Caco-2 (cell line): ENCODE measurements around the gene RNF13. TPM values are rescaled to one million over a fixed set of nuclear protein-coding genes. Genes with fewer than 3 reads are reported as not detected.
A peak's percentile ranks its signal among the peaks of the same experiment; 100 is the strongest.

Experiments used
- BruUV-seq: library from RNA; stranded (reverse); fragments of 400-500 nt; replicated peaks from 2 replicates; lab custom pipeline; 2021; lab: Mats Ljungman, UMichigan
- CTCF ChIA-PET: fragments of 300-600 bp; sonication (Branson Sonifier 250); formaldehyde crosslinking; loops from one replicate; lab custom pipeline; 2022; ENCODE audit warnings: antibody characterized with exemption; lab: Charles Lee
- POLR2A ChIA-PET: fragments of 300-600 bp; sonication (Branson Sonifier 250); formaldehyde crosslinking; loops from one replicate; lab custom pipeline; 2022; ENCODE audit warnings: antibody characterized with exemption; lab: Charles Lee
- DNase-seq, 2 experiments: peaks; one replicate each; pipeline versions ENCODE4 v3.0.0 to v3.0.0-alpha.2; 2020 to 2022
- H3K27me3 ChIP-seq: replicated peaks from 2 replicates; pipeline ENCODE4 v1.6.0; 2011; ENCODE audit warnings: low read length; ENCODE audit not compliant: control insufficient read depth, insufficient read depth
- H3K36me3 ChIP-seq: 2 replicates; pipeline ENCODE4 v1.5.1; 2011; ENCODE audit warnings: low read length; ENCODE audit not compliant: control insufficient read depth, insufficient read depth
- H3K4me1 ChIP-seq: fragments of 250-450 bp; sonication (Bioruptor Pico); 2 replicates; pipeline ENCODE4 v1.5.1; 2020; ENCODE audit warnings: mild to moderate bottlenecking
- H3K4me3 ChIP-seq: 2 replicates; pipeline ENCODE4 v1.5.1; 2011; ENCODE audit warnings: low read depth, mild to moderate bottlenecking, control low read depth, low read length
- H3K9me3 ChIP-seq: fragments of 250-450 bp; sonication (Bioruptor Pico); 2 replicates; pipeline ENCODE4 v1.5.1; 2020; ENCODE audit warnings: mild to moderate bottlenecking, moderate library complexity
- H3K27ac Mint-ChIP-seq: one replicate; pipeline ENCODE4 v1.8.0; 2022; ENCODE audit warnings: mixed read lengths; ENCODE audit not compliant: unreplicated experiment
- H3K27me3 Mint-ChIP-seq: one replicate; pipeline ENCODE4 v1.8.0; 2022; ENCODE audit warnings: mixed read lengths; ENCODE audit not compliant: insufficient read depth, unreplicated experiment
- H3K36me3 Mint-ChIP-seq: one replicate; pipeline ENCODE4 v1.8.0; 2022; ENCODE audit warnings: mild to moderate bottlenecking, mixed read lengths; ENCODE audit not compliant: insufficient read depth, unreplicated experiment
- H3K4me1 Mint-ChIP-seq: one replicate; pipeline ENCODE4 v1.8.0; 2022; ENCODE audit warnings: low read depth, mixed read lengths; ENCODE audit not compliant: unreplicated experiment
- H3K4me3 Mint-ChIP-seq: one replicate; pipeline ENCODE4 v1.8.0; 2022; ENCODE audit warnings: mild to moderate bottlenecking, moderate library complexity, mixed read lengths; ENCODE audit not compliant: unreplicated experiment
- H3K9me3 Mint-ChIP-seq: one replicate; pipeline ENCODE4 v1.8.0; 2022; ENCODE audit warnings: mixed read lengths; ENCODE audit not compliant: unreplicated experiment
- intact Hi-C: fragments of 100-400 bp; cut with micrococcal nuclease; formaldehyde crosslinking; loops from one replicate; pipeline ENCODE4 v1.10.0; 2022; ENCODE audit not compliant: unreplicated experiment
- total RNA-seq: library from RNA; stranded (reverse); gene quantifications from 2 replicates; pipeline ENCODE4 v1.2.3, GENCODE V29; 2022
- TF ChIP-seq, protein P1 (sequence below), 2 experiments: fragments of 200-600 bp in 1 of 2; IDR thresholded peaks; 1 replicate in 1 of 2; 2 replicates in 1 of 2; pipeline versions ENCODE4 v1.5.1 to v1.8.0; 2011 to 2022; ENCODE audit warnings: antibody characterized with exemption in 1 of 2, control low read depth in 1 of 2, inconsistent platforms in 1 of 2, low read depth in 1 of 2, low read length in 1 of 2, mild to moderate bottlenecking in 1 of 2, moderate library complexity in 1 of 2; ENCODE audit not compliant: insufficient read depth in 1 of 2, severe bottlenecking in 1 of 2, unreplicated experiment in 1 of 2

RNF13 gene
- total RNA-seq, 1 experiment from 2014 or later, result 44.2 TPM

GRCh38 chr3:149947231-149947630 lies 134.2 kb downstream of the RNF13 start:
- no peaks in the 10 kb centered on the region for H3K36me3 ChIP-seq
- TF ChIP-seq, protein P1, sequence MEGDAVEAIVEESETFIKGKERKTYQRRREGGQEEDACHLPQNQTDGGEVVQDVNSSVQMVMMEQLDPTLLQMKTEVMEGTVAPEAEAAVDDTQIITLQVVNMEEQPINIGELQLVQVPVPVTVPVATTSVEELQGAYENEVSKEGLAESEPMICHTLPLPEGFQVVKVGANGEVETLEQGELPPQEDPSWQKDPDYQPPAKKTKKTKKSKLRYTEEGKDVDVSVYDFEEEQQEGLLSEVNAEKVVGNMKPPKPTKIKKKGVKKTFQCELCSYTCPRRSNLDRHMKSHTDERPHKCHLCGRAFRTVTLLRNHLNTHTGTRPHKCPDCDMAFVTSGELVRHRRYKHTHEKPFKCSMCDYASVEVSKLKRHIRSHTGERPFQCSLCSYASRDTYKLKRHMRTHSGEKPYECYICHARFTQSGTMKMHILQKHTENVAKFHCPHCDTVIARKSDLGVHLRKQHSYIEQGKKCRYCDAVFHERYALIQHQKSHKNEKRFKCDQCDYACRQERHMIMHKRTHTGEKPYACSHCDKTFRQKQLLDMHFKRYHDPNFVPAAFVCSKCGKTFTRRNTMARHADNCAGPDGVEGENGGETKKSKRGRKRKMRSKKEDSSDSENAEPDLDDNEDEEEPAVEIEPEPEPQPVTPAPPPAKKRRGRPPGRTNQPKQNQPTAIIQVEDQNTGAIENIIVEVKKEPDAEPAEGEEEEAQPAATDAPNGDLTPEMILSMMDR (IDR thresholded peaks at IDR 0.05; ENCODE audit: insufficient read depth in 1 of 2, low read depth in 1 of 2, low read length in 1 of 2, severe bottlenecking in 1 of 2, unreplicated experiment in 1 of 2), result no peak
- H3K27me3 ChIP-seq, result no peaks in the 10 kb centered on the region
- intact Hi-C loops, result no loop called here
- POLR2A ChIA-PET, result no interaction called here
- no peak for DNase-seq
- H3K4me1 ChIP-seq, result peaks cover 8% of the 10 kb centered on the region; the same call in 1 of the 2 replicates
- Mint-ChIP-seq H3K27ac (peak overlapping the region; percentile 10), H3K36me3 (peaks cover 32% of the 10 kb centered on the region), H3K4me1 (peaks cover 12% of the 10 kb centered on the region), H3K27me3 (no peaks in the 10 kb centered on the region), H3K9me3 (peaks cover 21% of the 10 kb centered on the region), H3K4me3 (no peak overlapping the region)
- CTCF ChIA-PET, result no interaction called here
- H3K9me3 ChIP-seq, result peaks cover 7% of the 10 kb centered on the region; the same call in 1 of the 2 replicates
- BruUV-seq, result no TSS peak
- no peak overlapping the region for H3K4me3 ChIP-seq

GRCh38 chr3:149949181-149949580 lies 136.2 kb downstream of the RNF13 start:
- peaks cover 32% of the 10 kb centered on the region for H3K36me3 Mint-ChIP-seq

GRCh38 chr3:149954812-149955211 lies 141.8 kb downstream of the RNF13 start:
- no peaks in the 10 kb centered on the region for H3K27me3 ChIP-seq
- Mint-ChIP-seq H3K4me3 (no peak overlapping the region), H3K36me3 (peaks cover 14% of the 10 kb centered on the region), H3K4me1 (peaks cover 5% of the 10 kb centered on the region), H3K9me3 (no peaks in the 10 kb centered on the region), H3K27me3 (no peaks in the 10 kb centered on the region), H3K27ac (no peak overlapping the region)
- H3K9me3 ChIP-seq, result no peaks in the 10 kb centered on the region
- no TSS peak for BruUV-seq
- no peaks in the 10 kb centered on the region for H3K4me1 ChIP-seq
- ChIA-PET POLR2A (no interaction called here), CTCF (no interaction called here)
- TF ChIP-seq, protein P1 (IDR thresholded peaks at IDR 0.05; ENCODE audit: insufficient read depth in 1 of 2, low read depth in 1 of 2, low read length in 1 of 2, severe bottlenecking in 1 of 2, unreplicated experiment in 1 of 2), result no peak
- H3K36me3 ChIP-seq, result no peaks in the 10 kb centered on the region
- no peak overlapping the region for H3K4me3 ChIP-seq
- no peak for DNase-seq
- intact Hi-C loops, result no loop called here

More at GRCh38 chr3:149949181-149949580, 136.2 kb downstream of the RNF13 start:
- Mint-ChIP-seq H3K27me3 (no peaks in the 10 kb centered on the region), H3K9me3 (peaks cover 21% of the 10 kb centered on the region), H3K27ac (no peak overlapping the region), H3K4me3 (no peak overlapping the region), H3K4me1 (peaks cover 12% of the 10 kb centered on the region)
- Histone ChIP-seq H3K9me3 (peaks cover 5% of the 10 kb centered on the region; the same call in 1 of the 2 replicates), H3K4me3 (no peak overlapping the region), H3K36me3 (no peaks in the 10 kb centered on the region), H3K27me3 (no peaks in the 10 kb centered on the region), H3K4me1 (peaks cover 8% of the 10 kb centered on the region; the same call in 1 of the 2 replicates)
- POLR2A ChIA-PET, result no interaction called here
- BruUV-seq, result no TSS peak
- TF ChIP-seq, protein P1 (IDR thresholded peaks at IDR 0.05; ENCODE audit: insufficient read depth in 1 of 2, low read depth in 1 of 2, low read length in 1 of 2, severe bottlenecking in 1 of 2, unreplicated experiment in 1 of 2), result no peak
- intact Hi-C loops, result no loop called here
- no peak for DNase-seq
- CTCF ChIA-PET, result interaction anchor here (0.6 kb wide), 1 partner anchor 12 kb away, joined by 3 read pairs; no protein-coding TSS in a partner anchor
